Activated T-cell treated with anti-CD3 and anti-CD28 coated beads for 1 hour (primary cell): ENCODE measurements around the gene HERC2.
"Not testable (repeated sequence)": the region's sequence is repeated elsewhere in the genome, so short reads cannot be mapped to it uniquely, and the experiment has no call there.

Experiments used
- DNase-seq: peaks from one replicate; pipeline ENCODE4 v3.0.0-alpha.2; 2020; ENCODE audit warnings: low read depth

Gene HERC2, protein sequence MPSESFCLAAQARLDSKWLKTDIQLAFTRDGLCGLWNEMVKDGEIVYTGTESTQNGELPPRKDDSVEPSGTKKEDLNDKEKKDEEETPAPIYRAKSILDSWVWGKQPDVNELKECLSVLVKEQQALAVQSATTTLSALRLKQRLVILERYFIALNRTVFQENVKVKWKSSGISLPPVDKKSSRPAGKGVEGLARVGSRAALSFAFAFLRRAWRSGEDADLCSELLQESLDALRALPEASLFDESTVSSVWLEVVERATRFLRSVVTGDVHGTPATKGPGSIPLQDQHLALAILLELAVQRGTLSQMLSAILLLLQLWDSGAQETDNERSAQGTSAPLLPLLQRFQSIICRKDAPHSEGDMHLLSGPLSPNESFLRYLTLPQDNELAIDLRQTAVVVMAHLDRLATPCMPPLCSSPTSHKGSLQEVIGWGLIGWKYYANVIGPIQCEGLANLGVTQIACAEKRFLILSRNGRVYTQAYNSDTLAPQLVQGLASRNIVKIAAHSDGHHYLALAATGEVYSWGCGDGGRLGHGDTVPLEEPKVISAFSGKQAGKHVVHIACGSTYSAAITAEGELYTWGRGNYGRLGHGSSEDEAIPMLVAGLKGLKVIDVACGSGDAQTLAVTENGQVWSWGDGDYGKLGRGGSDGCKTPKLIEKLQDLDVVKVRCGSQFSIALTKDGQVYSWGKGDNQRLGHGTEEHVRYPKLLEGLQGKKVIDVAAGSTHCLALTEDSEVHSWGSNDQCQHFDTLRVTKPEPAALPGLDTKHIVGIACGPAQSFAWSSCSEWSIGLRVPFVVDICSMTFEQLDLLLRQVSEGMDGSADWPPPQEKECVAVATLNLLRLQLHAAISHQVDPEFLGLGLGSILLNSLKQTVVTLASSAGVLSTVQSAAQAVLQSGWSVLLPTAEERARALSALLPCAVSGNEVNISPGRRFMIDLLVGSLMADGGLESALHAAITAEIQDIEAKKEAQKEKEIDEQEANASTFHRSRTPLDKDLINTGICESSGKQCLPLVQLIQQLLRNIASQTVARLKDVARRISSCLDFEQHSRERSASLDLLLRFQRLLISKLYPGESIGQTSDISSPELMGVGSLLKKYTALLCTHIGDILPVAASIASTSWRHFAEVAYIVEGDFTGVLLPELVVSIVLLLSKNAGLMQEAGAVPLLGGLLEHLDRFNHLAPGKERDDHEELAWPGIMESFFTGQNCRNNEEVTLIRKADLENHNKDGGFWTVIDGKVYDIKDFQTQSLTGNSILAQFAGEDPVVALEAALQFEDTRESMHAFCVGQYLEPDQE (N-terminal part only)

DNA sequence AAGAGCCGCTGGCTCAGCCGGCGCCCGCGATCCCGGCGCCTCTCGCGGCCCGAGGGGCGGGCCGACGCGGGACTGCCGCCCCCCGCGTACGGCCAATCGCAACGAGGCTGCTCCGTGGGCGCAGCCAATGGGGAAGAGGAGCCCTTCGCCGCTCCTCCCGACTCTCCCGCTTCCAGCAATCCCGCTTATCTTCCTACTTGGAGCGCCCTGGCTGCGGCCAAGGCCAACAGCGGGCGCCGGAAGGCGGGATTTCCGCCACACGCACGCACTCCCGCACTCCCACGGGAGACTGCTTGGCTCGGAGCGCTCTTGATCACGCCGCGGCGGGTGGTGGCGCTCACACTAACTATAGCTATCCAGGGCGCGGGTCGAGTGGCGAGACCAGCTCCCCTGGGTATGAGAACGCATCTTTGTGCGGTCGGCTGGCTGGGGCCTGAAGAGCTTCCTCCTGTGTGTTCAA, at the start of gene HERC2:
Gene HERC2 (minus strand): TSS at position 51 of the 460 bp plus-strand sequence. CDS start 746 bp downstream, outside the sequence.
- DNase-seq, result not testable (repeated sequence)

DNA sequence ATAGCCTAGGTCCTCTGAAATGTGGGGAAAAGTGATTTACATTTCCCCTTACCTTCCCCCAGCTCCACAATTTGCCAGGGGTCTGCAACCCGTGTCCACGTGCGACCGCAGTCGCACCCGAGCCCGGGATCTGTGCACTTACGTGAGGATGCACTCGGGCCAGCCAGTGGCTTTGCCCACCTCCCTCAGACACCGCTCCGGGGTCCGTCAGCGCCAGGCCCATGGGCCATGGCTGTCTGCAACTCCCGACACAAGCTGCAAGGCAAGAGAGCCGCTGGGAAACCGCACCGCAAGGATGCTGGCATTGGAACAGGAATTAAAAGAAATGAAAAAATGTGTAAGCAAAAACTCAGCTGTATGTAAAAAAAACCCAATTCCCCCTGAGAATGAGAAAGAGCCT, 43.5 kb upstream of the HERC2 start:
- DNase-seq, result not testable (repeated sequence)

DNA sequence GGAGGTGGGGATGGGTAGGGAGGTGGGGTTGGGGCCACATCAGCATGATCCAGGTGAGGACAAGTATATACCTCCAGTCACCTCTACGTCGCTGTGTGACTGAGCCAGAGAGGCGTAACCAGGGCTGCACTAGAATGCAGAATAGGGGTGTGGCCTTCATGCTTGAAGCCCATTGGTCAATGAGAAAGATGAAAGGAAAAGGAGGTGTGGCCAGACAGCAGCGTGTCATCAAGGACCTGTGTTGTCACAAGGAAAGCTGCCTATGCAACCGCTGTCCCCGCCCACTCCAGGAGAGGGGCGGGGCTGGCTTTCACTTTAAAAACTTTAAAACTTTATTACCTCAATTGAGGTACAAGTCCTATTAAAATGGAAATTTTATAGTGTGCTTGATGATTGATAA, 36.0 kb upstream of the HERC2 start, which contains the start of gene GOLGA6L24:
Gene GOLGA6L24 (minus strand): TSS at position 101 of the 400 bp plus-strand sequence. CDS start 61 bp downstream, at position 40.
- DNase-seq, result not testable (repeated sequence)

DNA sequence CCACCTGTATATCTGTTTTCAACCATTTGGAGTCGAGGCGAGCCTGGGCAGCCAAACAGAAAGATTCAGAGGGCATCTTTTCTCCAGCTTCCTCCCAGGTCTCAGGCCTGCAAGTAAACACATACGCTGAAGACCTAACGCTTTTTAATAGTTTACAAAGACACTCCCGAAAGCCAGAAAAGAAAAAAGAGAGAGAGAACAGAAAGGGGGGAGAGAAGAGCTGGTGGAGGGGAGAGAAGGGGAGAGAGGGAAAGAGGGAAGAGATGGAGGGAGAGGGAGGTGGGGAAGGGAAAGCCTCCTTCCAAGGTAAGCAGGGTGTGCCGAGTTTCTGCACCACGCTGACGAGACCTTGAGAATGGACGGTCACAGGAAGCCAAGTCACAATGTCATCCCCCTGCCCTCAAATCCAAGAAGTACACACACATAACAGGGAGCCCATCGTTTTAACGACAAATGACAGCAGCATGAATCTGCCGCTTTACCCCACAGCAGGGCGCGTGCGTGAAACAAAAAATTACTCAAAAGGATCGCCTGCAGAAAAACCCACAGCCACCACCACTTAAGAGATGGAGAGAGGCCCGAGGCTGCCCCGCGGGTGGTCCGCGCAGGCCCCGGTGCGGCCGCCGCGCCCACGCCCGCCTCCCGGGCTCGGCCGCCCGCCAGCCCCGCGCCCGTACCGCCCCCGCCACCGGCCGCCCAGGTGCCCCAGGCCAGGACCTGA, 461 bp downstream of the HERC2 start:
- DNase-seq, result not testable (repeated sequence)

DNA sequence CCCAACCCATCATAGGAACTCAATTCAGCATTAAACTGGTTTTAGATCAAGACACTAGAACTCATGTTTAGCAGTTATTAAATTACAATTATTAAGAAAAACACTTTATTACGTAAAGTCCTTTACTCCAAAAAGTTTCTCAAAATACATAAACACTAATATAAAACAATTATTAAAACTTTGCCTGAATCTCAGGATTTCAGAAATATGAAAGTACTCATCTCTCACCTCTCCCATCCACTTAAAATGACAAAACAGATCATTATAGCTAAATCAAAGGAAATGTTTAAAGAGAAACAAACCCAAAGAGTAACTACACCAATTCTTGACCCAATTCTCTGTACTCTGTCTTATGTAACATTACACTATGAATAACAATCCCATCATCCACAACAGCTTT, 2.3 kb downstream of the HERC2 start:
- DNase-seq, result not testable (repeated sequence)

DNA sequence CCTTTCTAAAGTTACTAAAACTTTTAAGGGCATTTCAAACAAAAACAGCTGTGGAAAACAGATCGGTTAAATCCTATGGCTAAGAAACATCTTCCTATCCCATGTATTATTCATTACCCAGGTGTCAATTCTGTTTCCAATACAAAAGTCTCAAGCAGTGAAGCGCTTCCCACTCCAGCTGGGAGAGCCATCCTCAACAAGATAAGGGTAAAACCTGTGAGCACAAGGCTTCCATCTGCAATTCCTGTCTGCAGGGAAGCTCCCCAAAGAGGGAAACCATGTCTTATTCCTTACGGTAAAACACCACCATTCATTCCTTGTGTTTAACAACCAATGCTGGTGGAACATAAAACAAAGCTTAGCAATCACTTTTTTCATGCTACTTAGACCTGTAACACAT, 3.2 kb downstream of the HERC2 start:
- not testable (repeated sequence) for DNase-seq

DNA sequence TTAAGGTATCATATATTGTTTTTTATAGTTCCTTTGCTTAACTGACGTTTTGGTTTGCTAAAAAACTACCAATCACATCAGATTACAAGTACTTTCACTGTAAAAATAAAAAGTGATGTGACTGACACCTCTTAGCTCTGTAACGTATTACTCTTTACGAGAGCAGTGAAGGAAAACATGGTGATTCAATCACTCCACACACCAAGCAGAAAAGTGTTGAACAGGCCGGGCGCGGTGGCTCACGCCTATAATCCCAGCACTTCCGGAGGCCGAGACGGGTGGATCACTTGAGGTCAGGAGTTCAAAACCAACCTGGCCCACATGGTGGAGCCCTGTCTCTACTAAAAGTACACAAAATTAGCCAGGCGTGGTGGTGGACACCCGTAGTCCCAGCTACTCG, 3.9 kb downstream of the HERC2 start:
- DNase-seq, result not testable (repeated sequence)

DNA sequence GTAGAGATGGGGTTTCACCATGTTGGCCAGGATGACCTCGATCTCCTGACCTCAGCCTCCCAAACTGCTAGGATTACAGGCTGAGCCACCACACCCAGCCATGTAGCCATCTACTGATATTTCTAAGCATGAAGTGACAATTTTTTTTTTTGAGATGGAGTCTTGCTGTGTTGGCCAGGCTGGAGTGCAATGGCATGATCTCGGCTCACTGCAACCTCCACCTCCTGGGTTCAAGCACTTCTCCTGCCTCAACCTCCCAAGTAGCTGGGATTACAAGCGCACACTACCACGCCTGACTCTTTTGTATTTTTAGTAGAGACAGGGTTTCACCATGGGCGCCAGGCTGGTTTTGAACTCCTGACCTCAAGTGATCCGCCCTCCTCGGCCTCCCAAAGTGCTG, 5.0 kb downstream of the HERC2 start:
- not testable (repeated sequence) for DNase-seq

DNA sequence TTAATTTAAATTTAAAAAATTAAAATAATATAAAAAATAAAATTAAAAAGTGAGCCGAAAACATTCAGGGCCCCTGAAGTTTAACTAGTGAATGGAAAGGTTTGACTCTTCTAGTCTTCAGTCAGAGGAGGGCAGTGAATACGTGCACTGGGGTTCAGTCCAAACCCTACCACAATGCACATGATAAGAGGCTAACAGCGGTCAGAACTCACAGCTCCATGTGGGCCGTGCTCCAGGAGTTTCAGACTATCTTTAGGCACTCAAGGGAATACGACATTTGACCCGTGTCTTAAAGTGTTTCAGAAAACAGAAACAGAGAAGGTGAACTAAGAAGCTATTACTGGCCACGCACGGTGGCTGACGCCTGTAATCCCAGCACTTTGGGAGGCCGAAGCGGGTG, 11.5 kb downstream of the HERC2 start:
- not testable (repeated sequence) for DNase-seq

DNA sequence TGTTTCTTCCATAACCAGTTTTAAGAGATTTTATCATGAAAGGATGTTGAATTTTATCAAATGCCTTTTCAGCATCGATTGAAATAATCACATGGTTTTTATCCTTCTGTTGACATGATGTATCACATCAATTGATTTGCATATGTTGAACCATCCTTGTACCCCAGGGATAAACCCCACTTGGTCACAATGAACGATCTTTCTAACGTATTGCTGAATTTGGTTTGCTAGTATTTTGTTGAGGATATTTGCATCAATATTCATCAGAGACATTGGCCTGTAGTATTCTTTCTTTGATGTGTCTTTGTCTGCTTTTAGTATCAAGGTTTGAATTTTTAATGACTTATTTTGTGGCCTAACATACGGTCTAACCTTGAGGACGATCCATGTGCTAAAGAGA, 13.3 kb downstream of the HERC2 start:
- not testable (repeated sequence) for DNase-seq

DNA sequence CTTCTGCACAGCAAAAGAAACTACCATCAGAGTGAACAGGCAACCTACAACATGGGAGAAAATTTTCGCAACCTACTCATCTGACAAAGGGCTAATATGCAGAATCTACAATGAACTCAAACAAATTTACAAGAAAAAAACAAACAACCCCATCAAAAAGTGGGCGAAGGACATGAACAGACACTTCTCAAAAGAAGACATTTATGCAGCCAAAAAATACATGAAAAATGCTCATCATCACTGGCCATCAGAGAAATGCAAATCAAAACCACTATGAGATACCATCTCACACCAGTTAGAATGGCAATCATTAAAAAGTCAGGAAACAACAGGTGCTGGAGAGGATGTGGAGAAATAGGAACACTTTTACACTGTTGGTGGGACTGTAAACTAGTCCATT, 16.3 kb downstream of the HERC2 start:
- DNase-seq, result not testable (repeated sequence)

DNA sequence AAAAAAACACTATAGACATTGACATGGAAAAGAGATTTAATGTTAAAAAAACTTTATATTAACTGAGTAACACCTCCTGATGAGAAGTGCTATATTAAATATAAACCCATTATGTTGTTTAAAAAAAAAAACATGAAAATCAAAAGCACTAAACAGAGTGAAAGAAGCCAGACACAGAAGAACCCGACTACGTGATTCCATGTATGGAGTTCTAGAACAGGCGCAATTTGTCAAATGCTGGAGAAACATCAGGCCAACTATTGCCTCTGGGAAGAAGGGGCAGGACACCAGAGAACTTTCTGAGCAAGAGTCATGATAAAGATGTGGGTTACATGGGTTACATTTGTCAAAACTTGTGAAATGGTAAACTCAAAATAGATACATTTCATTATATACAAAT, 24.5 kb downstream of the HERC2 start:
- not testable (repeated sequence) for DNase-seq

DNA sequence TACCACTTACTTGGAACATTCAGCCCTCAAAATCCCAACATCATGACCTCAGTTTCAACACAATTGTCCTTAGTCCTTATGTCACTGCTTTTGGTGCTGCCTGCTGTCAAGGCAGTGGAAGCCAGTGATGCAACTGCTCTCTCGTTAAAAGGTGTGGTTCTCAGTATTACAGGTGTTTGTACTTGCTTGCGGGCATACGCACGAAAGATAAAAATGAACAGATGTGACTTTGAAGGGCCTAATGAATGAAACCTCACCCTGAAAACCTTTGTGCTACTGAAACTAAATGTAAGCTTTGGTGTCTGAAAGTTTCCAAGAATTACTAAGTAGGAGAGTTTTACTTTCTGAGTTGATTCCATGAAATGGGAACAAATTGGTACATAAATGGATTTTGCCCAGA, 25.2 kb downstream of the HERC2 start:
- not testable (repeated sequence) for DNase-seq

DNA sequence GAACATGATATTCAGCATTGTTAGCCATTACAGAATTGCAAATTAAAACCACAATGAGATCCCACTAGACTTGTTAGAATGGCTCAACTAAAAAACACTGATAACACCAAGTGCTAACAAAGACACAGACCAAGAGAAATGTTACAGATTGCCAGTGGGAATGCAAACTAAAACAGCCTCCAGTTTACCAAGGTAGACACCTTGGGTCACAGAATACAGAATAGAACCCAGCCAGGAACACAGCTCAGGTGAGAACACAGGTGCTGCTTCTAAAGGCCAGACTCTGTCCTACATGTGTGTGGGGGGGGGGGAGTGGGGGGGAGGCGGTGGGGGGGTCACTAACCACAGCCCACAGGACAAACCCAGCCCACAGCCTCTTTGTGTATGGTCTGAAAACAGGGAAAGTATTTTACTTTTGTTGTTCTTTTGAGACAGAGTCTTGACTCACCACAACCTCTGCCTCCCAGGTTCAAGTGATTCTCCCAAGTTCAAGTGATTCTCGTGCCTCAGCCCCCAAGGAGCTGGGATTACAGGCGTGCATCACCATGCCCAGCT, 26.9 kb downstream of the HERC2 start:
- not testable (repeated sequence) for DNase-seq

DNA sequence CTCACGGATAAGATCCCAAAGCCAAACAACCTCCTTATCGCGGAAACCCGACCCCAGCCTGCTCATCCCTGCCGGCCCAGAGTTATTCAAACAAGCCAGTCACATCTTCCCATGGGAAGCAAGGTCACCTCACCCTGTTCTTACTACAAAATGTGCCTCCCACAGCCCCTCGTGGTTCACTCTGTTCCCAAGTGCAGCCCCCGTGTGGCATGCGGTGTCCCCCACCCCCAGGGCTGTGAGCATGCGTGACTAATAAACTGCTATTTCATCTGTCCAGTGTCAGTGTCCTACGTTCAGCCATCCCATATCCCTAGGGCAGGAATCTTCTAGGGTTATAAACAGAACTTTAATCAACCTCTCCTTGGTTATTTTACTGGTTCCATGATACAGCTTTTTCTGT, 27.4 kb downstream of the HERC2 start:
- not testable (repeated sequence) for DNase-seq

DNA sequence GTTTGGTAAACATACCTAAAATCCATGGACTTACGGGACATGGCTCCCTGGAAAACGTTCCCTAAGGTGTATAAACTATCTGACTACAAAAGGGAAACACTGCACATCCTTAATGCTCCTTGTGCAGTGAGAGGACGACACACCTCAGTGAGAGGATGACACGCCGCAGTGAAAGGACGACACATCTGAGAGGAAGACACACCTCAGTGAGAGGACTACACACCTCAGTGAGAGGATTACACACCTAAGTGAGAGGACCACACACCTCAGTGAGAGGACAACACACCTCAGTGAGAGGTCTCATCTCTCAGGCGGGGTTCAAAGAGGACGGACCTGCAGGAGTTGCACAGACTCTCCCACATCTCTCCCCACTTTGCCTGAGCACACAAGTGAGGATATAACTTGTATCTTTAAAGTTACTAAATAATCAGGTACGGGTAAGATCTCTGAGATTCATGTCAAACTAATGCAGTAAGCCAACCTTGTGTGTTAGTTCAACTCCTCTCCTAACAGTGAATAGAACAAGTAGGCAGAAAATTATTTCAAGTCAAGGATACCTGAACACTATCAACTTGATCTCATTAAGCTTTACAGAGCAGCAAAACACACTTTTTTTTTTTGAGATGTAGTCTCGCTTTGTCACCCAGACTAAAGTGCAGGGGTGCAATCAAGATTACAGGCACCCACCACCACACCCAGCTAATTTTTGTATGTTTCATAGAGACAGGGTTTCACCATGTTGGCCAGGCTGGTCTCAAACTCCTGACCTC, 32.1 kb downstream of the HERC2 start:
- no peak for DNase-seq

DNA sequence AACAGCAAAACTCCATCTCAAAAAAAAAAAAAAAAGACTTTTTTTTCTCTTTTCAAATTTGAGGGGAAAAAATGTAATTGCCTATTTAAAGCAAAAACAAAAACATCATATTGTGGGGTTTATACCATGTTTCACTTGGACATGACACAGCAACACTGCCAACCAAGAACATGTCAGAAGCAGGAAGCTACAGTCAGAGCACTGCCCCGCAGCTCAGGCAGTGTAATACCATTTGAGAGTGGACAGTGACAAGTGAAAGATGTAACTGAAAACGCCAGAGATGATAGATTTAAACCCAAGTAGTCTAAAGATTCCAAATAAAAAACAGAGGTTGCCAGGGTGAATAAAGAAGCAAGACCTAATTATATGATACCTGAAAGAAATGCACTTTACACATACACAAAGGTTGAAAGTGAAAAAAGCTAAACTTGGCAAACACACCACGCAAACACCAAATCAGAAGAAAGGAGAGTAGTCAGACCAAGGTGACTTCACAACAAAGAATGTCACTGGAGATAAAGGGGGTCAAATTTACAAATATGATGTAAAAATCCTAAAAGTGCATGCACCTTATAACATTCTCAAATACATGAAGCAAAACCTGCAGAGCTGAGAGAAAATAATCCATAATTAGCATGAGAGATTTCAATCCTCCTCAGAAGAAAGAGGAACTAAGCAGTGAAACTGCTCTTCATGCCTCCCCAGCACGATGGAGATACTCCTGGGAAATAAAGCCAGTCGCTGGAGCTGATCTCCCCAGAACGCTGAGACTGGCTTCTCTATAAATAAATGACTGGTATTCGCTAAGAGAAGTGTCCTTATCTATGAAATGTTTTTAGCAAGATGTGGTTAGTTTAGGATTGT, 32.9 kb downstream of the HERC2 start:
- DNase-seq, result not testable (repeated sequence)

DNA sequence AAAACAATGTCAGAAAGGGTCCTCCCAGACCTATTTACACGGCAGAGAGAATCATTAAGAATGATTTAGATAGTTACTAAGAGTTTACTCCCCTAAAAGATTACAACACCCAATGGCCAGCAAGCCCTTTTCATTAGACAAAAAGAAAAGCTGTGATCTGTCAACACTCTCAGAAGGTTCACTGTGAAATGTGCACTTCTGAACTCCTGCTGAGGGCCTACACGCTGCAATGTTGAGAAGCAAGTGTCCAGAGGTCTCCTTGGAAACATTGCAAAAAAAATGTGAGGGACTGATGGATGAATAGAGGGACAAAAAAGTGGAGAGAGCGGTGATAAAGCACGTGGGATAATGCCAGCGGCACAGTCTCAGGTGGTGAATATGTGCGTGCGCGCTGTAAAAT, 35.3 kb downstream of the HERC2 start:
- DNase-seq, result not testable (repeated sequence)

DNA sequence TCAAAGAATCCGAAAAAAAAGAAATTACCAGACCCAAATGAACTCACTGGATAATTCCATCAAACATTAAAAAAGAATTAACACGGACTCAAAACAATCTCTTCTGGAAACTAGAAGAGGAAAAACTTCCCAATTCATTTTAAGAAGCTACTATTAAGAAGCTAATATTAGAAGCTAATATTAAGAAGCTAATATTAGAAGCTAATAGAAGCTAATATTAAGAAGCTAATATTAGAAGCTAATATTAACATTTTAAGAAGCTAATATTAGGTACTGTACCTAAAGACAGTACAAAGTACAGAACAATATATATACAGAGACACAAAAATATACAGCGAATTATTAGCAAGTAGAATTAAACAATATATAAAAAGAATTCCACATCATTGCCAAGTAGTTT, 35.9 kb downstream of the HERC2 start:
- DNase-seq, result no peak
